ENCODE measurements around the gene POLE.

POLE gene

GRCh38 chr12:132582582-132583410 lies 104.3 kb downstream of the POLE start:
- no peak for DNase-seq (ENCODE audit: extremely low read depth in 1 of 2, low read depth in 1 of 2)

GRCh38 chr12:132582058-132582420 lies 105.1 kb downstream of the POLE start:
- no peak for DNase-seq (ENCODE audit: extremely low read depth in 1 of 2, low read depth in 1 of 2)

GRCh38 chr12:132581348-132582057 lies 105.6 kb downstream of the POLE start:
- DNase-seq (ENCODE audit: extremely low read depth in 1 of 2, low read depth in 1 of 2), result no peak

- DNase-seq (ENCODE audit: extremely low read depth in 1 of 2, low read depth in 1 of 2), result no peak
Observed at GRCh38 chr12:132580701-132581292, 106.3 kb downstream of the POLE start.

GRCh38 chr12:132579744-132580143 lies 107.4 kb downstream of the POLE start:
- DNase-seq (ENCODE audit: extremely low read depth in 1 of 2, low read depth in 1 of 2), result no peak

GRCh38 chr12:132578826-132579225 lies 108.3 kb downstream of the POLE start:
- no peak for DNase-seq (ENCODE audit: extremely low read depth in 1 of 2, low read depth in 1 of 2)

- DNase-seq (ENCODE audit: extremely low read depth in 1 of 2, low read depth in 1 of 2), result no peak
Observed at GRCh38 chr12:132578118-132578517, 109.0 kb downstream of the POLE start.

- no peak for DNase-seq (ENCODE audit: extremely low read depth in 1 of 2, low read depth in 1 of 2)
Observed at GRCh38 chr12:132577191-132577920, 109.8 kb downstream of the POLE start.

GRCh38 chr12:132576701-132577100 lies 110.4 kb downstream of the POLE start:
- DNase-seq (ENCODE audit: extremely low read depth in 1 of 2, low read depth in 1 of 2), result no peak

- no peak for DNase-seq (ENCODE audit: extremely low read depth in 1 of 2, low read depth in 1 of 2)
Observed at GRCh38 chr12:132575661-132576060, 111.5 kb downstream of the POLE start.

GRCh38 chr12:132574271-132574996 lies 112.7 kb downstream of the POLE start:
- no peak for DNase-seq (ENCODE audit: extremely low read depth in 1 of 2, low read depth in 1 of 2)

All from activated CD8-positive, alpha-beta memory T cell treated with anti-CD3 and anti-CD28 coated beads for 1 hour (primary cell).